ENCODE data around the gene GBE1.

Gene GBE1

DNA sequence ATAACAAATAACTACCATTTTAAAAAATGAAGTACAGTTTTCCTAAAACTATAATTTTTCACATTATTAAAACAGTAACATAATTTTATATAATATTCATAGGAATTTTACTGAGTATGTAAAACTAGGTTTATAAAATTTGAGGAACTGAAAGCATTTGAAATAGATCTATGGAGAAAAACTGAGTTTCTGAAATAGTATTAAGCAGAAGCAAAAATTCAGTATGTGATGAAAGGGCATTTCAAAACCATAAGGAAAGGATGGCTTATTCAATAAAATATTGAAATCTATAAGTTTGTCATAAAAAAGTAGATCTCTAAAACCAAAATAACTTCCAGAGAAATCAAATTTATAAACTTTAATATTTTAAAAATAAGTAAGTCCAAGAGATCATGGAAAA is 53.4 kb downstream of the GBE1 start:
- H3K36me3 ChIP-seq (replicated peaks; ENCODE audit: low read depth, low read length), result peaks cover 2% of the 10 kb centered on the region
- H3K4me3 ChIP-seq (ENCODE audit: low read length), result no peak overlapping the region
- H3K27me3 ChIP-seq (ENCODE audit: low read depth, low read length), result no peaks in the 10 kb centered on the region
- no peak overlapping the region for H3K4me2 ChIP-seq (ENCODE audit: low read length)
- H2AFZ ChIP-seq (ENCODE audit: low read depth, low read length), result no peak overlapping the region
- H3K9me3 ChIP-seq (ENCODE audit: insufficient read depth, low read length), result no peaks in the 10 kb centered on the region
- H3K4me1 ChIP-seq (ENCODE audit: low read length), result peaks cover 7% of the 10 kb centered on the region; the same call in 1 of the 2 replicates
- H4K20me1 ChIP-seq (ENCODE audit: insufficient read depth, low read length), result no peaks in the 10 kb centered on the region
- H3K79me2 ChIP-seq (ENCODE audit: low read length), result no peaks in the 10 kb centered on the region
- H3K27ac ChIP-seq (ENCODE audit: low read length), result no peak overlapping the region
- H3K9ac ChIP-seq (ENCODE audit: low read length), result no peak overlapping the region
- TF ChIP-seq, protein P1, sequence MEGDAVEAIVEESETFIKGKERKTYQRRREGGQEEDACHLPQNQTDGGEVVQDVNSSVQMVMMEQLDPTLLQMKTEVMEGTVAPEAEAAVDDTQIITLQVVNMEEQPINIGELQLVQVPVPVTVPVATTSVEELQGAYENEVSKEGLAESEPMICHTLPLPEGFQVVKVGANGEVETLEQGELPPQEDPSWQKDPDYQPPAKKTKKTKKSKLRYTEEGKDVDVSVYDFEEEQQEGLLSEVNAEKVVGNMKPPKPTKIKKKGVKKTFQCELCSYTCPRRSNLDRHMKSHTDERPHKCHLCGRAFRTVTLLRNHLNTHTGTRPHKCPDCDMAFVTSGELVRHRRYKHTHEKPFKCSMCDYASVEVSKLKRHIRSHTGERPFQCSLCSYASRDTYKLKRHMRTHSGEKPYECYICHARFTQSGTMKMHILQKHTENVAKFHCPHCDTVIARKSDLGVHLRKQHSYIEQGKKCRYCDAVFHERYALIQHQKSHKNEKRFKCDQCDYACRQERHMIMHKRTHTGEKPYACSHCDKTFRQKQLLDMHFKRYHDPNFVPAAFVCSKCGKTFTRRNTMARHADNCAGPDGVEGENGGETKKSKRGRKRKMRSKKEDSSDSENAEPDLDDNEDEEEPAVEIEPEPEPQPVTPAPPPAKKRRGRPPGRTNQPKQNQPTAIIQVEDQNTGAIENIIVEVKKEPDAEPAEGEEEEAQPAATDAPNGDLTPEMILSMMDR (IDR thresholded peaks at IDR 0.05; ENCODE audit: low read depth, low read length), result no peak
- TF ChIP-seq EZH2phosphoT487 (IDR thresholded peaks at IDR 0.05; ENCODE audit: low read depth), result no peak

DNA sequence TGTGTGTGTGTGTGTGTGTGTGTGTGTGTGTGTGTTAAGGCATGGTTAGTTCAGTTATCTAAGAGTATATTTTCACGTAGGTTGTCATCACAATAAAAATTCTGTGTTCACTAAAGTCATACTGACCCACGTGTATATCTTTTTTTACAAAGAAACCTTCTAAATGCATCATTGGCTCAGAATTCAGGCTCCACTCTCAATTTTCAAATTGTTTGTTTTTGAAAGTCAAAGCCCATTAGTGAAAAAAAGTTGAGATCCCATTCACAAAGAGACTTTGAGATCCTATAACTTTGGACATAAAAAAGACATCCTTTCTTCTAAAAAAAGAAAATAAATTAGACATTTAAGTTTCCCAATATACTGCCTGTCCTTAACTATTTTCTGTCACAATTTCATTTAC is 59.3 kb downstream of the GBE1 start:
- Histone ChIP-seq H3K9ac (ENCODE audit: low read length) (no peak overlapping the region), H3K36me3 (replicated peaks; ENCODE audit: low read depth, low read length) (no peaks in the 10 kb centered on the region), H2AFZ (ENCODE audit: low read depth, low read length) (no peak overlapping the region), H3K27me3 (ENCODE audit: low read depth, low read length) (no peaks in the 10 kb centered on the region), H3K9me3 (ENCODE audit: insufficient read depth, low read length) (no peaks in the 10 kb centered on the region), H3K4me2 (ENCODE audit: low read length) (no peak overlapping the region), H3K27ac (ENCODE audit: low read length) (no peak overlapping the region), H3K4me3 (ENCODE audit: low read length) (no peak overlapping the region), H4K20me1 (ENCODE audit: insufficient read depth, low read length) (no peaks in the 10 kb centered on the region), H3K79me2 (ENCODE audit: low read length) (no peaks in the 10 kb centered on the region), H3K4me1 (ENCODE audit: low read length) (no peaks in the 10 kb centered on the region)
- no peak for TF ChIP-seq EZH2phosphoT487 (IDR thresholded peaks at IDR 0.05; ENCODE audit: low read depth)
- TF ChIP-seq, protein P1 (IDR thresholded peaks at IDR 0.05; ENCODE audit: low read depth, low read length), result no peak

DNA sequence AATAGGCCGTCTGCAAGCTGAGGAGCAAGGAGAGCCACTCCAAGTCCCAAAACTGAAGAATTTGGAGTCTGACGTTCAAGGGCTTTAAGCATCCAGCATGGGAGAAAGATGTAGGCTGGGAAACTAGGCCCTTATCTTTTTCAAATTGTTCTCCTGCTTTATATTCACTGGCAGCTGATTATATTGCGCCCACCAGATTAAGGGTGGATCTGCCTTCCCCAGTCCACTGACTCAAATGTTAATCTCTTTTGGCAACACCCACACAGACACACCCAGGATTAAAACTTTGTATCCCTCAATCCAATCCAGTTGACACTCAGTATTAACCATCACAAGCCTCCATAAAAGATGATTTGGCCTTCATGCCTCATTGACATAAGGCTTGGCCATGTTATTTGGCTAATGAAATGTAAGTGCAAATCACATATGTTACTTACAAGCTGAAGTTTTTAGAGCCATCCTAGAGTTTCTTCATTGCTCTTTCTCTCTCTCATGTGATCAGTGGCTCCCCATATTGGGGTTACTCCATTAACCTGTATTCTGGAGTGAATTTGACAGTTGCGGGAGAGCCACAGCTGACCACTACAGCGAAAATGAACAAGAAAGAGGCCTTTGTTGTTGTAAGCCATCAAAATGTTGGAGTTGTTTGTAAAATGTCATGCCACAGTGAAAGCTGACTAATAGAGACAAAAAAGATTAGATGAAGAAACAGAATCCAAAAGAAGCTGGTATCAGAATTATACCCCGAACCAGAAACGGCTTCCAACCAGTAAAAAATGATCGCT is 61.7 kb downstream of the GBE1 start:
- Histone ChIP-seq H3K4me3 (ENCODE audit: low read length) (no peak overlapping the region), H3K9me3 (ENCODE audit: insufficient read depth, low read length) (no peaks in the 10 kb centered on the region), H2AFZ (ENCODE audit: low read depth, low read length) (no peak overlapping the region), H3K4me1 (ENCODE audit: low read length) (no peaks in the 10 kb centered on the region), H4K20me1 (ENCODE audit: insufficient read depth, low read length) (no peaks in the 10 kb centered on the region), H3K4me2 (ENCODE audit: low read length) (no peak overlapping the region), H3K9ac (ENCODE audit: low read length) (no peak overlapping the region), H3K36me3 (replicated peaks; ENCODE audit: low read depth, low read length) (no peaks in the 10 kb centered on the region), H3K27ac (ENCODE audit: low read length) (no peak overlapping the region), H3K79me2 (ENCODE audit: low read length) (no peaks in the 10 kb centered on the region), H3K27me3 (ENCODE audit: low read depth, low read length) (no peaks in the 10 kb centered on the region)
- TF ChIP-seq EZH2phosphoT487 (IDR thresholded peaks at IDR 0.05; ENCODE audit: low read depth), result no peak
- TF ChIP-seq, protein P1 (IDR thresholded peaks at IDR 0.05; ENCODE audit: low read depth, low read length), result no peak

DNA sequence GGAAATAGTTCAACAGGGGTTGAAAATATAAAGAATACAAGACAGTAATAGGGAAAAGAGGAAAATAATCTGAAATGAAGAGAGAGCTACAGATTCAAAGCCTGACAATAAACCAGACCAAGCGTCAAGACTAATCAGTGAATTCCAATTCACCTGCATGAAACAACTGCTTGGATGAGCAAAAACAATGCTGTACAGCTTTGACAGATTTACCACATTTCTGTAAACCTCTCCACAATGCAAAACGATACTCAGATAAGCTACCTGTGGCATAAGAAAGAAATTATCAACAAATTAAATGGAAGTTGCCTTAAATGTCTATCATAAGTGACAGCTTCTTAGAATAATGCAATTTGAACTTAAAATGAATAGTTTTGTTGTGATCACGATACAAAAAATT is 65.4 kb downstream of the GBE1 start:
- TF ChIP-seq EZH2phosphoT487 (IDR thresholded peaks at IDR 0.05; ENCODE audit: low read depth), result no peak
- TF ChIP-seq, protein P1 (IDR thresholded peaks at IDR 0.05; ENCODE audit: low read depth, low read length), result no peak
- H3K79me2 ChIP-seq (ENCODE audit: low read length), result no peaks in the 10 kb centered on the region
- no peaks in the 10 kb centered on the region for H3K27me3 ChIP-seq (ENCODE audit: low read depth, low read length)
- H3K27ac ChIP-seq (ENCODE audit: low read length), result no peak overlapping the region
- no peaks in the 10 kb centered on the region for H3K4me1 ChIP-seq (ENCODE audit: low read length)
- H3K4me2 ChIP-seq (ENCODE audit: low read length), result no peak overlapping the region
- H3K4me3 ChIP-seq (ENCODE audit: low read length), result no peak overlapping the region
- H3K9me3 ChIP-seq (ENCODE audit: insufficient read depth, low read length), result no peaks in the 10 kb centered on the region
- no peaks in the 10 kb centered on the region for H3K36me3 ChIP-seq (replicated peaks; ENCODE audit: low read depth, low read length)
- H4K20me1 ChIP-seq (ENCODE audit: insufficient read depth, low read length), result no peaks in the 10 kb centered on the region
- no peak overlapping the region for H2AFZ ChIP-seq (ENCODE audit: low read depth, low read length)
- no peak overlapping the region for H3K9ac ChIP-seq (ENCODE audit: low read length)
